GM04504 (cell line): ENCODE data around the gene SYNE1.

Experiments
- DNase-seq: peaks from one replicate; pipeline ENCODE4 v3.0.0-alpha.2; 2012; ENCODE audit warnings: low read depth

SYNE1 gene

GRCh38 chr6:152233547-152234320 is 403.4 kb downstream of the SYNE1 start:
- no peak for DNase-seq

DNA sequence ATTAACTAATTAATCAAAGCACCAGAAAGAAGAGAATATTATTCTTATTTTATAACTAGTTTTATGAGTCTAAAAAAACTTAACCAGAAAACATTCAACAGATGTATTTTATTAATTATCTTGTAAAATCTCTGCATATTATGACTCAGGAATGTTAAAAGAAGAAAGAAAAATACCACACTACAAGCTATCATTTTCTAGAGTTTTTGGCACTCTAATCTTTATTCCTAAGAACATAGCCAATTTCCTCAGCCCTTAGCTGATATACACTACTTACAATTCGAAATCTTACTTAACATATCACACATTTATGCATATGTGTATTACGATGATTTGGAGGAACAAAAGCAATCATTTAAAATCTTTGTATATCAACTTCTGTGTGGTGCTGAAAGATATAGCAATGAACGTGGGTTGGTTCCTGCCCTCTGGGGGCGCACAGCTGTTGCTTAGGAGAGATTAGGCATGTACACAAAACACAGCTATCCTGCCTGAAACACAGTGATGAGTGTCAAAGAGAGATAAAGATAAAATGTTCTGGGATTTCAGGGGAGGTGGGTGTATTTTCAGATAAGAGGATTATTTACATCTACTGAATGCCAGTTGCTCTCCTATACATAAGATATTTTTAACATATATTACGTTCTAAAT is 404.5 kb downstream of the SYNE1 start:
- DNase-seq, result no peak

DNA sequence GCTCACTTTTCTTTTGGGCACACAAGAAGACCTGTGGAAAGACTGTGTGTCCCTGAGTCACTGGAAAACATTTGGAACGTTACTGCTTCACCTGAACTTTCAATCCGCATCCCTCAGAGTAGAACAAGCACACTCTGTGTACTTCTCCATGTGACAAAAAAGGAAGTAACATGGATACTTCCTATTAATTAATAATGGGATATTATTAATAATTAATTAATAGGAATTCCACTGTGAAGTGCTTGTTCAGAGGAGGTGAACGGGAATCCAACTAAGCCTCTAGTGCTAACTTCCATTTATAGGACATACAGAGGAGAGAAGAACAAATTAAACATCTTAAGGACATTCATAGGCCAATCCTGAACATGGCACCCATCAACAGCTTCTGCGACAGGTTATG is 407.8 kb downstream of the SYNE1 start:
- no peak for DNase-seq

DNA sequence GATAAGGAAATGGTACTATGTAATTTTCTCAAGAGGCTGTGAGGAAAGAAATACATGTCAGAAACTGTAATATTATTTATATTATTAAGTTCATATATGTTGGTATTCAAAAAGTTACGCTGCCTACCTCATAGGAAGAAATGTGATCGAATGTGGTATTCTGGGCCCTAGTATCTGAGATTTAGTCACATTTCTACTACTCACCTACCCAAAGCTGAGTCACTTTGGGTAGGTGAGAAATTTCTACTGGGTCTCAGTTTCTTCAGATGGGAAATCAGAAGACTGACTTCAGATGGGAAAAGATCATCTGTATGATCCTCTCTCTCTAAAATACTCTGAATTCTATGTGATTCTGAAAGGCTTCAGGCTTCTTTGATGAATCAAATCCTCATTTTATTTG is 411.0 kb downstream of the SYNE1 start:
- DNase-seq, result no peak

DNA sequence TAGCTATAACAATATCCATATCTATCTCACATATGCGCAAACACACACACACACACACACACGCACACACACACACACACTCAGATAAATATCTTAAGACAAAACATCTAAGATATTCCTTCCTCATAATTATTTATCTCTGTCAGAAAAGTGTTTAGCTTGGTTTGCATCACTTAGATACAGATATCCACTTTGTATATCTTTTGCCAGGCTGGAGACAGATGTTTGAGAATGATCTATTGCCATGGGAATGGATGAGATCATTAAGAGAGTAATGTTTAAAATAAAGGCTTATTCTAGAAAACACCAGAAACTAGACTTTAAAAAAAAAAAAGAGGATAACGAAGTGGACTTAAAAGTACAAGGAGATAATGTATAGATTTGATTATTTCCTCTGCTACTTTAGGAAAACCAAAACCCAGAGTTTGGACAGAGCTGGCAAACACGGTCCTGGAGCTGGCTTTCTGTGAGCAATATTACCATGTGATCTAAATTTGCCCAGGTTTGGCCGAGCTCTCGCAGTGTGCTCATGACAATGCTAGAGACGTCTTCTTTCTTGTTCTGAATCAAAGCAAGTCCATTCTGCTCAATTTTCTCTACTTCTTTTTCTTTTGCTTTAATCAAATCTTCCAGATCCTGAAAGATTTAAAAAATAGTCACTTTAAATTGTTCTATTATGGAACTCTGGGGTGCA is 411.8 kb downstream of the SYNE1 start:
- DNase-seq, result no peak

GRCh38 chr6:152223636-152224035 is 413.5 kb downstream of the SYNE1 start:
- no peak for DNase-seq

GRCh38 chr6:152221806-152222628 is 415.1 kb downstream of the SYNE1 start:
- no peak for DNase-seq

- DNase-seq, result no peak
Observed at GRCh38 chr6:152220786-152221185, 416.4 kb downstream of the SYNE1 start.

GRCh38 chr6:152218887-152219286 is 418.3 kb downstream of the SYNE1 start:
- no peak for DNase-seq

GRCh38 chr6:152212437-152212836 is 424.7 kb downstream of the SYNE1 start:
- no peak for DNase-seq

- DNase-seq, result no peak
Observed at GRCh38 chr6:152209211-152209610, 428.0 kb downstream of the SYNE1 start.

- DNase-seq, result no peak
Observed at GRCh38 chr6:152207915-152208714, 429.0 kb downstream of the SYNE1 start.

DNA sequence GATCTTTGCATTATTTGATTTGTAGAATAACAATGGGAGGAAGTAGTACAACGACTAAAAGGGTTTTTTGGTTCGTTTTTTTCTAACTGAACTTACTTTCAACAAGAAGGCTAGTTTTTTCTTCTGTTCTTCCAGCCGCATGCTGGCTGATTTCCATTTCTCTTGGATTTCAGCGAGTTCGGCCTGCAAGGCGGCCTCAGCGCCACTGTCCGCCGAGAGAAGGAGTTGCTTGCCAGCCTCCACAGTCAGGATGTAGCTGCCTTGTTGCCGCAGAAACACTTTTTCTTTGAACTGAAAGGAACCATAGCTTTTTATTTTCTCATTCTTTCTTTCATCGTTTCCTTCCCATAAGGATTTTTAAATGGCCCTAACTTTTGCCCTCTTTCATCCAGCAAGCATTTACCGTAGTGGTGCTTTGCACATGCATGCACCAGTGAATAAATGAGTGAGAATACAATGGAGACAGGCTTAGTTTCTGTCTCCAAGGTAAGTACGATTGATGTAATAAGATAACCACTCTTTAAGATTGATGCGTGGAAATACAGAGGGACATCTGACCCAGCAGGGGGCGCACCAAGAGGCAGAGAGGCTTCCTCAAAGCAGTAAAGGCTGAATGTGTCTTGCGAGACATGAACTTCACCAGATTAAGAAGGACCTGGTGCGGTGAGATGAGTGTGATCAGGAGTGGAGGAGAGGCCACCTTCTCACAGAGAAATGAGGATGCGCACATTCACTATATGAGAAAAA is 430.9 kb downstream of the SYNE1 start:
- no peak for DNase-seq

DNA sequence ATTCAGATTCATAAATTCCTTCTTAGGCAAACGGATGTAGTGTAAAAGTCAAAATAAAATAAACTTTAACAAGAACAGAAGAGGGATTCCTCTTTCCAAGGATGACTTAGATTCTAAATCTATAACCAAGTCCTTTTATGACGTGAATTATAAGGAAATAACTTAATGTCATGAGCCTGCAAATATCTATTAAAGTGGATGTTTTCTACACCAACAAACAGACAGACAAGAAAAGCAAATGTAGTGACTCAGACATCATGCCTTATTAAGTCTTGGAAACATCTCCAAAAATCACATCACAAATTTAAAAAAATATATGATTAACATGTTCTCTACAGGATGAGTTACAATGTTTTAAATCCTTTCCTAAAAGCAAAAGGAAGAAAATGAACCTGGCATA is 432.6 kb downstream of the SYNE1 start:
- no peak for DNase-seq

DNA sequence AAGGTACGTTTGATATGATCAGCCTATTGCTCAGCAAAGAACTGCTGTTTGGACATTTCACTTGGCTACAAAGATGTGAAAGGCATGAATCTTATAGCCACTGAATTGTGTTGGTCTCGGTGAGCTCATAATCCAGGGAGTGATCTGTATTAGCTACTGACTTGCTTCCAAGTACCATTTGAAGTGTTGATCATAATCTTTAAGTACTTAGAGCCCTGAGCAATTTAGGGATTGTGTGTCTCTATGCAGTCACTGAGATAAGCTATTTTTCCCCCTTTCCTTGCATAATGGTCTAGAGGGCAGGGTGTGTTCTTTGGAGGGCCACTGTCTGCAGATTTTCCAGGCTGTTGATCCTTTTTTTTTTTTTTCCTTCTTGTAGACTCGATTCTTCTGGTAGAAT is 436.0 kb downstream of the SYNE1 start:
- no peak for DNase-seq

DNA sequence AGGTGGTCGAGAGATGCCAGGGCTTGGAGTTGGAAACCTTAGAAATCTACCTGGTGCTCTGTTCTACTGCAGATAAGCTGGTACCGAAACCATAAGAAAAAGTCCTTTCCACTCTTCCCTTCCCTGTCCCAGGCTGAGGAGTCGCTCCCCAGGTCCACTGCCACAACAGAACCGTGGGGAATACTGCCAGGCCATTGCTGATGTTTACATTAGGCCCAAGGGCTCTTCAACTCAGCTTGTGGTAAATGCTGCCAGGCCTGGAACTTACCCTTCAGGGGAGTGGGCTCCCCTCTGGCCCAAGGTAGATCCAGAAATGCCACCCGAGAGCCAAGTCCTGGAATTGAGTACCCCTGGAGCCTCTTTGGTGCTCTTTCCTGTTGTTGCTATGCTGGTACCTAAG is 441.3 kb downstream of the SYNE1 start:
- no peak for DNase-seq

DNA sequence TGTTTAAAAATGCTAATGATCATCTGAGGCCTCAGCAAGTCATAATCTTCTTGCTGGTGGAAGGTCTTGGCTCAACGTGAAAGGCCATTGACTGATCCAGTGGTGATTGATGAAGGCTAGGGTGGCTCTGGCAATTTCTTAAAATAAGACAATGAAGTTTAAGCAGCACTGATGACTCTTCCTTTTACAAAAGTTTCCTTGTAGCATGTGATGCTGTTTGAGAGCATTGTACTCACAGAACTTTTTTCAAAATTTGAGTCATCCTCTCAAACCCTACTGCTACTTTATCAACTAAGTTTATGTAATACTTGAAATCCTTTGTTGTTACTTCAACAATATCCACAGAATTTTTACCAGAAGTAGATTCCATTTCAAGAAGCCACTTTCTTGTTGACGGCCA is 447.4 kb downstream of the SYNE1 start:
- DNase-seq, result no peak

- no peak for DNase-seq
Observed at GRCh38 chr6:152188011-152188410, 449.2 kb downstream of the SYNE1 start.

DNA sequence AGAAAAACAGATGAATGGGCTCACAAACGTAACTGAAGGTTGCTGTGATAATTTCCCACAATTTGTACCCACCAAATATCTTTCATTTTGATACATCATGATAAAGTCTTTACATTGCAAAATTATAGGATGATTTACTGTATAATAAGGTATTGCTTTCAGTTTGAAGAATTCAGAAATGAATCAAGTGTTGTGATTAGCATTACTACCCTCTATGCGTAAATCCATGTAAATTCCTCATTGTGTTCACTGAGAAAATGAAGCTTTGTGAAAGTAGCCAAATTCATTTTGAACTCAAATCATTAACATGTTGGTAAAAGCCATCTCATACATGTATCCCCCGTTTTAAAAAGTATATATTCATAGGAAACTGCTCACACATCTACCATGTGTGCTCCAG is 450.3 kb downstream of the SYNE1 start:
- DNase-seq, result no peak

DNA sequence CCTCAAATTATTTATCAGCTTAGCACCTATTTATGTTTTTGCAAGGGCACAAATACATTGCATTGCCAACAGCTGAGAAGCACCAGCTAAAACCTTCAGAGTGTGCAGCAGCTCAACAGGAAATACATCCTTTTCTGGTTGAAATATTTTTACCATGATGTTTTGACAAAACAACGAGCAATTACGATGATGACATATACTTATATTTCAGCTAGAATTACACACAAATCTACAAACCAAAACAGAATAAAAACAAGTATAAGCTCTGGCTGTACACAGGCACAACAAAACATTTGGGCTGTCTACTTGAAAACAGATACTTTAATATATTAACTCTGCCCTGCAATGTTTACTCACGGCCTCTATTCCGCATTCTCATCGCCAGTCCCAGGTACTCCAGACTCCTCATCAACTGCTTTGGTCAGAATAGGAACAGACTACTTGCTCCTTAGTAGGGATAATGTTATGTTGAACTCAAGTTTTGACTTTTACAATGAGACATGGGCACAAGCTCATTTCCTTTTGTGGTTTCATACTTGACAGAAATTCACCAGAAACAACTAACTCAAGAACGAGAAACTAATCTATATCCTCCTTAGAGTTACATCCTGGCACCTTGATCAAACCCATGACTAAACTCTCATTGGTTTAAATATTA is 452.1 kb downstream of the SYNE1 start:
- no peak for DNase-seq
